Hematopoietic multipotent progenitor cell treated with erythropoietin and hydrocortisone succinate and interleukin-3 and kit ligand, for 15 days (in vitro differentiated cells): ENCODE data around the gene CHAD.
A peak's percentile ranks its signal among the peaks of the same experiment; 100 is the strongest.

Experiments used
- DNase-seq: peaks from one replicate; pipeline ENCODE4 v3.0.0-alpha.2; 2015; ENCODE audit warnings: low spot score

The CHAD gene, protein sequence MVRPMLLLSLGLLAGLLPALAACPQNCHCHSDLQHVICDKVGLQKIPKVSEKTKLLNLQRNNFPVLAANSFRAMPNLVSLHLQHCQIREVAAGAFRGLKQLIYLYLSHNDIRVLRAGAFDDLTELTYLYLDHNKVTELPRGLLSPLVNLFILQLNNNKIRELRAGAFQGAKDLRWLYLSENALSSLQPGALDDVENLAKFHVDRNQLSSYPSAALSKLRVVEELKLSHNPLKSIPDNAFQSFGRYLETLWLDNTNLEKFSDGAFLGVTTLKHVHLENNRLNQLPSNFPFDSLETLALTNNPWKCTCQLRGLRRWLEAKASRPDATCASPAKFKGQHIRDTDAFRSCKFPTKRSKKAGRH

DNA sequence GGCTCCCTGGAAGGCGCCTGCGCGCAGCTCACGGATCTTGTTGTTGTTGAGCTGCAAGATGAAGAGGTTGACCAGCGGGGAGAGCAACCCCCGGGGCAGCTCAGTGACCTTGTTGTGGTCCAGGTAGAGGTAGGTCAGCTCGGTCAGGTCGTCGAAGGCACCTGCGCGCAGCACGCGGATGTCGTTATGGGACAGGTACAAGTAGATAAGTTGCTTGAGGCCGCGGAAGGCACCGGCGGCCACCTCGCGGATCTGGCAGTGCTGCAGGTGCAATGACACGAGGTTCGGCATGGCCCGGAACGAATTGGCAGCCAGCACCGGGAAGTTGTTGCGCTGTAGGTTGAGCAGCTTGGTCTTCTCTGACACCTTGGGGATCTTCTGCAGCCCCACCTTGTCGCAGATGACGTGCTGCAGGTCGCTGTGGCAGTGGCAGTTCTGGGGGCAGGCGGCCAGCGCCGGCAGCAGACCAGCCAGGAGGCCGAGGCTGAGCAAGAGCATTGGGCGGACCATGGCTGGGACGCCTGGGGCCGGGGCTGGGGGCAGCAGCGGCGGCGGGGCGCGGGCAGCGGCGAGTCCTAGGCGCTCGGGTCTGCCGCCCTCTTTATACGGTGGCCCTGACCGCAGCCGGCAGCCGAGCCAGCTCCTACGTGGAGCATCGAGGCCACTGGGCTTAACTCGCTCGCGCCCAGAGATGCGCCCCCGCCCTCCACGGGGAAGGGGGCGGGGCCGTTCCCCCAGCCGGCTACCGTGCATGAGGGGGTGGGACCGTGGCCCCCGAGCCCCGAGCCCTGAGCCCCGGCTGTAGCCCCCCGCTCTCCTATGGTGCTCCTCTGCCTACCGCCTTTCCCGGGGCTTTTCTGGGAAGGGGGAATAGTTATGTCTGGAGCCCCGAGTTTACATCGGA is at the start of gene CHAD:
CHAD (minus strand) TSS at position 577 of the 904 bp plus-strand sequence; CDS start at position 510, 67 bp downstream.
- no peak for DNase-seq

DNA sequence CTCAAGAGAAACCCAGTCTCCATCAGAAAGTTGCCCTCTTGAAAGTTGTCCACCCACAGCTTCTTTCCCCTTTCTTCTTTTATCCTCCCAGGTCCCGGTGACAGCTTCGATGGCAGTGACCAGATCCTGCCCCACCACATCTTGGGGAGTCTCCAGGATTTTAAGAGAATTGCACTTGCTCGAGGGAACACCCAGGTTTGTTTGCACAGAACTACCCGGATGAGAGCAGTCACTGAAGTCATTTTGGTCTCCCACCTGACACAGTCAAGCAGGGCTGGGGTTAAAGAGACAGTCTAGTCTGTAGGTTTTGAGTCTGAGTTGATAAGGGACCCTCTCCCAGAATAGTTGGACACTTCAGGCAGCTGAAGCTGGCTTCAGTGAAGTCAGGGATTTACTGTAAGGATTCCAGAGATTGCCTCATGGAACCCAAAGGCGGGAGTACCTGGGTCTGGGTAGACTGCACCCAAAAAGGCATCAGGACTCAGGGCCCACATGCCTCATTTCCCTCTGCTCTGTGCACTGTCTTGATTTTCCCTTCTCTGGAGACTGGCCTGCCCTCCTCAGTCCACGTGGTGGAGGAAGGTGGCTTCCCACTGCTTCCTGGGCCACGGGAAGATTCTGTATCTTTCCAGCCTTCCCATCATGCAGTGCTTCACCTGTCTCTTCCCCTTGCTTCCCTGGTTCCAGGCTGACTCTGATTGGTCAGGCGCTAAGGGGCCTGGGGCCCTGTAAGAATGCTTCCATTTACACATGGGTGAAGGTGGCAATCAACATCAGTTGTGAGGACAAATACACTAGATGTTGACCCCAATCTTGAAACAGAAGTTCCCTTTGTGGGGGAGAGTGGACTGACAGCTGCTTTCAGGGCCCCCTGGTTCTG is 49.1 kb upstream of the CHAD start:
- no peak for DNase-seq

DNA sequence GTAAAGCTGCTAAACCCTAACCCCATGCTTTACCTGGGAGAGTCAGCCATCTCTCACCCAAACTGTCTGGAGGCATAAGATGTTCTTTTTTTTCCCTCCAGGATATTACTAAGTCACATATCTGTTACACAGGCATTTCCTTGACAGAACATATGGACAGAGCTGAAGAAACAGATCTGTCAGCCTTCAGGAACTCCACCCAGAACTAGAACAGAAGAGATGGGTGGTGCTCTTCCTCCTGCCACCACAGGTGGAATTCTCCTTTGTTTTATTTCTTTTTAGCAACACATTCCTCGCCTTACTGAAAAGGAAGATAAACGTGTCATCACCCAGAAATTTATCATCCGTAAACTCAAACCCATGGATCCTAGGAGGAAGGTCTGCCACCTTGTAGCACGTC is 48.3 kb upstream of the CHAD start:
- DNase-seq: no peak

DNA sequence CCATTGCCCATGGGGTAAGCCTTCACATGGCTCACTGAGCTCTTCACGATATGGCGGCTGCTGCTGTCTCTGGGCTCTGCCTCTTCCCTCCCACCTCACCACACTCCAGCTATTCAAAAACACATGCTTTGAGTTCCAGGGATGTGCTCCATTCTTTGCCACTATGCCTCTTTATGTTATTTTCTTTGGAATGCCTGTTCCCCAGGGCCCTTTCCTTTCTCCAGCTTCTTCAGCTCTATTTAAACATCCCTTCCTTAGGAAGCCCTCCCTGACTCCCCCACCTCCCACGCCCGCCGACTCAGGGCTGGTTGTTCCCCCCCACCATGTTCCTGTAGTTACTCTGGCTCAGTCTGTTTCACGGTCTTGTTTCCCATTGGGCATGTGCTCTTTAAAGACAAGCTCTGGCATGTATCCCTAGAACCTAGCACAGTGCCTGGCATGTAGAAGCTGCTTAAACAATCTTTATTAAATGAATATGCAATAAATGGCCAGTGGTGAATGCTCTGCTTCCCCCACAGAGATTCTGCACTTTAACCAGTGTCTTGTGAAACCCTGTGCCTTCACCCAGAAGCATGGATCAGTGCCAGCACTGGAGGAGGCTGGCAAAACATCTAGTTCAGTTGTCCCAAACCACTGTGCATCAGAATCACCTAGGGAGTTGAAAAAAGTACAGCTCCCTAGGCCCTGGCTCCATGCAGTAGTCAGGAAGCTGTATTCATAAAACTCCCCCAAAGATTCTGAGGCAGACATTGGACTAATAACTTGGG is 46.4 kb upstream of the CHAD start:
- DNase-seq: no peak

DNA sequence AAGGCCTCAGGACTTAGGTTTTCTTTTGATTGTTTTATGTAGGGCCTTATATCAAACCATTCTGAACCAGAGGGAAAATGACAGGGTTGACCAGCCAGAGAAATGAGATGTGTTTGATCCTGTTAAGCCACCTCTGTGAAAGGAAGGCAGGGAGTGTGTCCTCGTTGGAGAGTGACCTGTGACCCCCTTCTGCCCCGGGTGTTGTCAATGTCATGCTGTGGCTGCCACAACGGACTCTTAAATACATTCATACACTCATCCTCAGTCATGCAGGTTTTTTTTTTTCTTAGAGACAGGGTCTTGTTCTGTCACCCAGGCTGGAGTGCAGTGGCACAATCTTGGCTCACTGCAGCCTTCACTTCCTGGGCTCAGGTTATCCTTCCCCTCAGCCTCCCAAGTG is 45.7 kb upstream of the CHAD start:
- no peak for DNase-seq

DNA sequence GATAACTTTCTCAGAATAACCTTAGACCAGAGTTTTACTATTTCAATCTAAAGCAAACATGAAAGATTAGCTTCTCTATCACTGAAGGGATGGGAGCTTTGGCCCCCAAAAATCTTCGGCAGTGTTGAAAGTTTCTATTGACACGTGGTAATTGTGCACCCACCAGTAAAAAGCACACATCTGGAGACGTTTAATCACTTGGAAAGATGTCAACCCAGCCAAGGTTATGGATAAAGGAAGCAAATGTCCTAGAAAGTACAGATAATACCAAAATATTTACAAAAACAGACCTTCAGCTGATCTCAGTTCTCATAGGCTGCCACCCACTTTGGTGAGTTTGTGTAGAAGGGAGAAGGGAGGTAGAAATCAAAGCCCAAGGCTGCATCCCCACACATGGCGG is 44.8 kb upstream of the CHAD start:
- DNase-seq: no peak

DNA sequence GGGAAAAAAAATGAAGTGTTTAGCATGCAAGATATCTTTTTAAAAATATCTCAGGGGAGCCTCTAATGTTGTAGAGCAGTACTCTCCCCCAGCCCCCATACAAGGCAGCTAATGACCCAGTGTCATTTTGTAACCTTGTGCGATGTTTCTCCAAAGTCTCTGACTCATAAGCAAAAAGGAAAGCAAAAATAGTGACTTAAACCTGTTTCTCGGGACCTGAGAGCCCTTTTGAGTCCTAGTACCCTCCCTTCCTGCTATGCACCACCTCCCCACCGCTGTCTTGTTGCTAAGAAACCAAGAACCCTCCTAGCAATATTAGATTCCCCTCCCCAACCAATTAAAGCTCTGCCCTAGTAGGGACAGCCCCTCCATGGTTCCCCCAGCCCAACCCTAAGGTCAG is 42.4 kb upstream of the CHAD start:
- DNase-seq: no peak

DNA sequence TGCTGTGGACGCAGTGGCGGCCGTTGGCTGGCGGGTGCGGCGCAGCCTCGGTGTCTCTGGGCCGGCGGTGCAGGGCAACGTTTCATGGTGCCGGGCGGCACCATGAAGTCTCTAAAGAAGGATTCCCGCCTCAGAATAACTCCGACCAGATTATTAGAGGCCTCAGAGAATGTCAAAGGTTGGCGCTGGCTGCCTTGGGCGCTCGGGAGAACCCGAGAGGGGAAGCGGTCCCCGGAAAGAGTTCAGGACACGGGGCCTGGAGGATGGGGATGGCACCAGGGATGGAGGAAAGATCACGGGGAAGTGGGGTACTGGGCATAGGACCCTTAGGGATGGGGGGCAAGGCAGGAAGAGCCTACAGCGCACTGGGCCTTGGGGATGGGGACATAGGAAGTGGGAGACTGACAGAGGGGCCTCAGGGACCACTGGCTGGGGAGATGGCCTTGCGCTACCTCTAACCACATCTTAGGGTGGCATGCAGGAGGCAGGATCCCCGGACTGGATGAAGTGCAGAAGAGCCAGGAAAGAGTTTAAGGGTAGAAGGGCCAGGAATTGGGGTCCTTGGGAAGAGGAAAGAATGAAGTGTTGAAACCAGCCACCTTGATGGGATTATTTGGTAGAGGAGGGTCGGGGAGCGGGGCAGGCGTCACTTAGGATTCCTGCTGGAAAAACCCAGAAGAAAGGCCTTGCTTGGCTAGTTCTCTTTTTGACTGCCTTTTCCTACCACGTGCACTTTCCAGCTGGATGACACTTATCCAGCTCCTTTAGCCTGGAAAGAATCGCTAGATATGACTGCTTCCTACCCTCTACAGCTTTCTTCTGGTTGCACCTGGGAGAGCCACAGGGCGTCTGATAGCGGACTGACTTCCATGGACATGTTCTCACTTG is 40.1 kb upstream of the CHAD start:
- DNase-seq: no peak

DNA sequence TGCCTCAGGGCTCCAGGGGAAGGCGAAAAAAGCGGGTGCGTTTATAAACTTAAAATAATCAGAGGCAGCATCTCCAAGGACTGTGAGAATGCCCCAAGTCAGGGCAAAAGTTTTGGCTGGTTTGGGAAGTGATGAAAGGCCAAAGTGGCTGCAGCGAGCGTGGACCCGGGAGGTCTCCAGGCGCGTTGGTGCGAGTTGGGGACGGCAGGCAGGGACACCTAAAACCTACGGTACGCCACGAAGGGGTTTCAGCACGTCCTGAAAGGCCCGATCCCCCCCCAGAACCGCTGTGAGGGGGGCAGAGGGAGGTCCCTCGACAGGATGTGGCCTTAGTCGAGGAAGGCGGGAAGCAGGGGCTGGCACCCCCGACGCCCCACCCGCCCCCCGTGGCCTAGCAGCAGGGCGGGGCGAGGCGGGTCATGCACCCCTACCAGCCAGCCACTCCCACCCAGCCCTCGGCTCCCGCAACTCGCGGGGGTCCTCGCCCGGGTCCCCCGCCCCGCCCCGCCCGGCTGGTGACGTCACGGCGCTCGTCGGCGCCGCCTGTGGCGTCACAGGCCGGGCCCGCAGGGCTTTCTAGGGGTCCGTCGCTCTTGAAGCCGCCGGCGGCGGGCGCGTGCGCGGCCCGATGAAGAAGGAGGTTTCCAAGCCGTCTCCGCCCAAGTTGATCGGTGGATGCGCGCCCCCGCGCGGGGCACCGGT is 39.3 kb upstream of the CHAD start, which contains the start of gene MYCBPAP:
MYCBPAP (plus strand) TSS at position 569 of the 702 bp plus-strand sequence. CDS start 236 bp downstream, outside the sequence.
- DNase-seq: peak; percentile 68

DNA sequence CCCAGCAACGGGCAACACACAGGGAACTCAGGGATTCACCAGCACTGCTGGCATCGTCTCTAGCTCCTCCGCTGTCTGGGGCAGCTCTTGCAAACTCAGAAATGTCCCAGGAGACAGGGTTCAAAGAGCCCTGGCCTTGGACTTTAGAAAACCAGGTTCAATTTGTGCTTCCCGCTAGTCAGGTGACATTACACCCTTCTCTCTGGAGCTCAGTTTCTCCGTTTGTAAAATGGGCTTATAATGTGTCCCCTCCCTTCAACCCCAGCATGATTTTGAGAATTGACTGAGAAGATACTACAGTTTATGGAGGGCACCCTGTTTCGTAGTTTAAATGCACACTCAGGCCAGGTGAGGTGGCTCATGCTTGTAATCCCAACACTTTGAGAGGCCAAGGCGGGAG is 37.6 kb upstream of the CHAD start:
- no peak for DNase-seq

DNA sequence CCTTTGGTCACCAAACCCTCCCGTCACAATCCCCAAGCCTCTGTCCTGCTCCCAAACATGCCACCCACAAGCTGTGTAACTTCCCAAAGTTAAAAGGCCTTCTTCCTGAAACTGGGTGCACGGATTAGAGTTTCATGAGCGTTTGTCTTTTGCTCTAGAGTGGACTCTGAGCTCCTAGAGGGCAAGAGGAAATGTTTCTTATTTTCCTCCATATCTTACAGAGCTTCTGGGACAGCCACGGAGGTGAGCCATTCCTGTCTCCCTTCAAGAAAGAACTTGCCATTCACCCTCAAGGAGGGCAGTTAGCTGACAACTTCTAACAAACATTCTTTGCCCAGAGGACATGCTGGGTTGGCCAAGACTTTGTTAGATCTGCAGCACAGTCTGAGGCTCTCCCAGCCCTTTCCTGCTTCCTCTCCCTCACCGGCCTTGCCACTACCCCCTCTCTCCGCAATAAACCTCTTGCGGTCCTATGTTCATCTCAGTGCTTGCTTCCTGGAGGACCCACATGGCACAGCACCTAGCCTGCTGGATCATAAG is 37.0 kb upstream of the CHAD start:
- DNase-seq: no peak

DNA sequence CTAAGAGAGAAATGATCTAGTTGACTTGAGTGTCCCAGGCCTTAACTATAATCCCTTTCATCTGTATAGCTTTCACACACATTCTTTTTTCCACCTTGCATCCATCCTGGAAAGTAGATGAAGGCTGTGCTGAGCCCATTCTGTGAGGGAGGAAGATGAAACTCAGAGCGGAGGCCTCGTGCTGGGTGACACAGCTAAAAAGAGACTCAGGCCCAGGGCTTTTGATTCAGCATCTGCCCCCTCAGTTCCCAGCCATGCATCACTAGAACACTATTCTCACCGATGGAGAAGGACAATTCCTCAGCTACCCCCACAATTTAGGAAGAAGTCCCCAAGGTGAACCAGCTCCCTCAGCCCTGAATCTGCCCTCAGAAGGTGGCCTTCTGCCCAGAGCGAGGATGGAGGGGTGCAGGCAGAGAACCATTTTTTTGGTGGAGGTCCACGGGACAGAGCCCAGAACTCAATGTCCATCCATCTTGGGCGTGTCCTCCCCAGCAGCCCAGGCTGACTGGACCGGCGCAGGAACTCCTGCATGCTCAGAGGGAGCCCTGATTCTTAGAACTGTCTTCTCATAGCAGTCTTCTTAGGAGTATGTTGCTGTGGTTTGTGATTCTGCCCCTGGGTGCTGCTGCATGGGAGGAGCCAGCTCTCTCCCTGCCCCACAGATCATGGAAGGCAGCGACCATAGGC is 33.8 kb upstream of the CHAD start:
- no peak for DNase-seq

DNA sequence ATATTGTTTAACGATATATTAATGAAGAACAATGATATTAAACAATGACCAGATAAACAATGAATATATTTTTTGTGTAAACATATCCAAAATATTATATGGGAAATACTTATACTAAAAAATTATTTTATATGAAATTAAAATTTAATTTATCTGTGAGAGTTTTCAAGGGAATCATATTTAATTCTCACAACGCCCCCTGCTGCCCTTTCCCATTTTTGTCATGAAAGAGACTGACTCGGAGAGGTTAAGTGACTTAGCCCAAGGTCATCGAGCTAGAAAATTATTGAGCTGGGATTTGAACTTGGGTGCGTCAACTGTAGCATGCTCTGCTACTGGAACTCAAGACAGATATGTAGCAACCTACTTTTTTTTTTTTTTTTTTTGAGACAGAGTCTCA is 32.4 kb upstream of the CHAD start:
- DNase-seq: peak; percentile 44

DNA sequence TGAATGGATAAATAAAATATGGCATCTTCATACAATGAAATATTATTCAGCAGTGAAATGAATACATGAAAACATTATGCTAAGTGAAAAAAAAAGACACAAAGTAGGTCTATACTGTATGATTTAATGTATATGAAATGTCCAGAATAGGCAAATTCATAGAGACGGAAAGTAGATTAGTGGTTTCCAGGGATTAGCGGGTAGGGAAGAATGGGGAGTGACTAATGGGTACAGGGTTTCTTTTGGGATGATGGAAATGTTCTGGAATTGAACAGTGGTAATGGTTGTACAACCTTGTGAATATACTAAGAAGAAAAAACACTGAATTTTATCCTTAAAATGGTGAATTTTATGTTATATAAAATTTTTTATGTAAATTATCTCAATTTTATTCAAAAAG is 31.0 kb upstream of the CHAD start:
- no peak for DNase-seq

DNA sequence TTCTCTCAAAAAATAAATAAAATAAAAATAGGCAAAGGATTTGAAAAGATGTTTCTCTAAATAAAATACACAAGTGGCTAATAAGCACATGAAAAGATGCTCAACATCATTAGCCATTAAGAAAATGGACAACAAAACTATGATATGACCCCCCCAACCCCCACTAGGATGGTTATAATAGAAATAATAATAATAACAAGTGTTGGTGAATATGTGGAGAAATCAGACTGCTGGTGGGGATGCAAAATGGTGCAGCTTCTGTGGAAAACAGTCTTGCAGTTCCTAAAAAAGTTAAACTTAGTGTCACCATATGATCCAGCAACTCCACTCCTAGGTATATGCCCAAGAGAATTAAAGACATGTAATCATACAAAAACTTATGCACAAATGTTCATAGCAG is 30.6 kb upstream of the CHAD start:
- DNase-seq: no peak

DNA sequence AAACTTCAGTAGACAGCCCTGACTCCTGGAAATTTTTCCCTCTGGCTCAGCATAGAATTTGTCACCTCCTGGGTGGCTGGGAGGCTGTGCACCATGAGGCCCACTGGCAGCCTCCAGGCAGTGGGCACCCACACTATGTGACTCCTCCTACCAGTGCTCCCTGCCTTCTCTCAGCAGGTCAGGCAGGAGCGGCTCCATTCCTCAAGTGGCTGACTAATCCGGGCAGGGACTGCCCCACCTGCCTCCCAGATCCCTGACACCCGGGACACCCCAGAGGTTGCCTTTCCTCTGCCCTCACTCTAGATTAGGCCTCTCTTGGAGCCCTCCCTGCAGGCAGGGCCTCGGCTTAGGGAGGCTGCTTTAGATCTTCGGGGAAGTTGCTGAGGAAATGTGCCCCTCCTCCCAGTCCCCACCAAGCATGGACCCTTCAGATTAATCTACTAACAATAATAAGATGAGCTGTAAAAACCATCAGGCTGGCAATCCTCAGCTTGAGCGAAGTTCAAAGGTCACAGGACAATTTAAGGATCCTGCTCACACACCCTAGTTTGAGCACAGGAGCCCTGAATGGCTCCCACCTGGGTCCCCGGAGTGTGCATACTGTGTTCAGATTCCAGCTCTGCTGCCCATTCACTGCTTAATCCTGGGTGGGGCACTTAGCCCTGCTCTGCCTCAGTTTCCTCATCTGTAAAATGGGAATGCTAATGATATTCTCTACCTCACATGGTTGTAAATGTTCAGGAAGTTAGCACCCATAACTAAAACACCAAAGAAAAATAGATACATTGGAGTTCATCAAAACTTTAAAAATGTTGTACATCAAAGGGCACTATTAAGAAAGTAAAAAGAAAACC is 29.6 kb upstream of the CHAD start:
- DNase-seq: no peak

DNA sequence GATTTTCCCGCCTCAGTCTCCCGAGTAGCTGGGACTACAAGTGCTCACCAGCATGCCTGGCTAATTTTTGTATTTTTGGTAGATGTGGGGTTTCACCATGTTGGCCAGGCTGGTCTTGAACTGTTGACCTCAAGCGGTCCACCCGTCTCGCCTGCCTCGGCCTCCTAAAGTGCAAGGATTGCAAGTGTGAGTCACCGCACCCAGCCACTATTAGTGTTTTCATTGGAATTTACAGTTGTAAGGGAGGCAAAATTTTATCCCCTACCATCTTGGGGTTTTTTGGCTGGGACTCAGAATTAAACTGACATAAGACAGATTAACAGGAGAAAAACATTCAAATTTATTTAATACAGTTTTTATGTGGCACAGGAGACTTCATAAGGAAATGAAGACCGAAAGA is 27.2 kb upstream of the CHAD start:
- DNase-seq: no peak
